ENCODE results near the gene FRMPD4. TPM values are rescaled to one million over a fixed set of nuclear protein-coding genes. Genes with fewer than 3 reads are reported as not detected.

FRMPD4 gene
- total and polyA plus RNA-seq, 10 of the 15 experiments (the other 5 are each of a cell fraction or from before 2014, with no cell fraction given), result not detected

DNA sequence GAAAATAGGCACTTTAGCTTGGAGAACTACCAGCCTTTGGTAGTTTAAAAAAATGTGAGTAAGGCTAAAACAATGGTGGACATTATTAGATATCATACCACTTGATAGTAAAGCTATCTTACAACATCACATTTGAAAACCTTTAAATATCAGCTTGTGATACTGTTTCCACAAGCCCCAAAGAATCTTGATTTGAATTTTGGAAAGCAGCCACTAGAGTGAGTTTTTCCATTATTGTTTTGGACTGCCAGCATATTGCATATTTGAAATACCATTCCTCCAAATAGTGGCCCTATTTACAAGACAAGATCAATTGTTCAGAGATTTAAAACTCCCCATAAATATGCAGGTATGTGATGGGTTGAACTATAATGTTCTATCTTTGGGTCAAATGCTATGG is 349.9 kb downstream of the FRMPD4 start (continued):
- TF ChIP-seq, protein P1, sequence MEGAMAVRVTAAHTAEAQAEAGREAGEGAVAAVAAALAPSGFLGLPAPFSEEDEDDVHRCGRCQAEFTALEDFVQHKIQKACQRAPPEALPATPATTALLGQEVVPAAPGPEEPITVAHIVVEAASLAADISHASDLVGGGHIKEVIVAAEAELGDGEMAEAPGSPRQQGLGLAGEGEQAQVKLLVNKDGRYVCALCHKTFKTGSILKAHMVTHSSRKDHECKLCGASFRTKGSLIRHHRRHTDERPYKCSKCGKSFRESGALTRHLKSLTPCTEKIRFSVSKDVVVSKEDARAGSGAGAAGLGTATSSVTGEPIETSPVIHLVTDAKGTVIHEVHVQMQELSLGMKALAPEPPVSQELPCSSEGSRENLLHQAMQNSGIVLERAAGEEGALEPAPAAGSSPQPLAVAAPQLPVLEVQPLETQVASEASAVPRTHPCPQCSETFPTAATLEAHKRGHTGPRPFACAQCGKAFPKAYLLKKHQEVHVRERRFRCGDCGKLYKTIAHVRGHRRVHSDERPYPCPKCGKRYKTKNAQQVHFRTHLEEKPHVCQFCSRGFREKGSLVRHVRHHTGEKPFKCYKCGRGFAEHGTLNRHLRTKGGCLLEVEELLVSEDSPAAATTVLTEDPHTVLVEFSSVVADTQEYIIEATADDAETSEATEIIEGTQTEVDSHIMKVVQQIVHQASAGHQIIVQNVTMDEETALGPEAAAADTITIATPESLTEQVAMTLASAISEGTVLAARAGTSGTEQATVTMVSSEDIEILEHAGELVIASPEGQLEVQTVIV (IDR thresholded peaks at IDR 0.05; ENCODE audit: borderline replicate concordance, partially characterized antibody), result no peak
- no peak for TF ChIP-seq WRNIP1 (IDR thresholded peaks at IDR 0.05; ENCODE audit: borderline replicate concordance, low read depth, low read length)
- no peak for TF ChIP-seq KAT2A (conservative IDR thresholded peaks at IDR 0.05; ENCODE audit: control insufficient read depth, low read depth, low read length)

DNA sequence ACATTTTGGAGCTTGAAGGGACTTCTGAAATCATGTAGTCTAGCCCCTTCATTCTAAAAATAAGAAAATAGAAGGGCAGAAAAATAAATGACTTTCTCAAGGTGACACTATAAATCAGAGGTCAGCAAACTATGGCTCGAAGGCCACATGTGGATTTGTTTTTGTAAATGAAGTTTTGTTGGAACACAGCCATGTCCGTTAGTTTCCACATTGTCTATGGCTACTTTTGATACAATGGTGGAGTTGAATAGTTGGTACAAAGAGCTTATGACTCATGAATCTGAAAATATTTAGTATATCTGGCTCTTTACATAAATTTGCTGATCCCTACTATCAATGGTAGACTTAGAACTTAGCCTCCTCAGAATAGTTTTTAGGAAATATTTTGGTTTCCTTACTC is 350.5 kb downstream of the FRMPD4 start:
- FAIRE-seq (no peak), ATAC-seq (no peak), DNase-seq (ENCODE audit: low read depth, low spot score) (no peak)
- ChIA-PET POLR2A (no interaction called here), SMC1A (ENCODE audit: uncharacterized antibody, unreplicated experiment) (interaction anchor here (1.5 kb wide), 1 partner anchor 25 kb away, joined by 3 read pairs; no protein-coding TSS in a partner anchor), CTCF (no interaction called here), RAD21 (ENCODE audit: unreplicated experiment) (no interaction called here)
- Histone ChIP-seq H2AFZ (ENCODE audit: control insufficient read depth, low read depth, low read length) (no peak overlapping the region), H3K27ac (ENCODE audit: control insufficient read depth, insufficient read depth) (no peak overlapping the region), H3K4me1 (ENCODE audit: control insufficient read depth, insufficient read depth, low read length) (no peaks in the 10 kb centered on the region), H3K36me3 (ENCODE audit: control insufficient read depth in 2 of 2, insufficient read depth in 2 of 2, low read length in 1 of 2) (no peaks in the 10 kb centered on the region), H3K79me2 (ENCODE audit: control insufficient read depth, insufficient read depth, low read length) (no peaks in the 10 kb centered on the region), H4K20me1 (ENCODE audit: control insufficient read depth, insufficient read depth) (no peaks in the 10 kb centered on the region), H3K9ac (ENCODE audit: control insufficient read depth, insufficient read depth, low read length) (no peak overlapping the region), H3K9me3 (replicated peaks; ENCODE audit: control insufficient read depth, insufficient read depth, low read length) (no peaks in the 10 kb centered on the region), H3K4me2 (ENCODE audit: control insufficient read depth, insufficient read depth) (no peak overlapping the region), H3K4me3 (no peak overlapping the region), H3K27me3 (replicated peaks in 1 of 2; ENCODE audit: control insufficient read depth in 2 of 2, insufficient read depth in 2 of 2, low read length in 1 of 2) (no peaks in the 10 kb centered on the region)
- no TSS peak for BruUV-seq (replicated peaks)
- intact Hi-C loops (cut with micrococcal nuclease; ENCODE audit: unreplicated experiment) (no loop called here), in situ Hi-C loops (cut with MboI) (no loop called here)
- 20% methylated on average over 2 of the region's 2 CpGs for WGBS (ENCODE audit: insufficient coverage, insufficient replicate concordance, low lambda C conversion rate, missing lambda C conversion rate)
- TF ChIP-seq CEBPB (IDR thresholded peaks at IDR 0.05; ENCODE audit: borderline replicate concordance in 1 of 2, low read depth in 2 of 2, low read length in 2 of 2), result no peak
- no peak for TF ChIP-seq POLR2AphosphoS5 (IDR thresholded peaks at IDR 0.05; ENCODE audit: low read length)
- TF ChIP-seq, protein P2, sequence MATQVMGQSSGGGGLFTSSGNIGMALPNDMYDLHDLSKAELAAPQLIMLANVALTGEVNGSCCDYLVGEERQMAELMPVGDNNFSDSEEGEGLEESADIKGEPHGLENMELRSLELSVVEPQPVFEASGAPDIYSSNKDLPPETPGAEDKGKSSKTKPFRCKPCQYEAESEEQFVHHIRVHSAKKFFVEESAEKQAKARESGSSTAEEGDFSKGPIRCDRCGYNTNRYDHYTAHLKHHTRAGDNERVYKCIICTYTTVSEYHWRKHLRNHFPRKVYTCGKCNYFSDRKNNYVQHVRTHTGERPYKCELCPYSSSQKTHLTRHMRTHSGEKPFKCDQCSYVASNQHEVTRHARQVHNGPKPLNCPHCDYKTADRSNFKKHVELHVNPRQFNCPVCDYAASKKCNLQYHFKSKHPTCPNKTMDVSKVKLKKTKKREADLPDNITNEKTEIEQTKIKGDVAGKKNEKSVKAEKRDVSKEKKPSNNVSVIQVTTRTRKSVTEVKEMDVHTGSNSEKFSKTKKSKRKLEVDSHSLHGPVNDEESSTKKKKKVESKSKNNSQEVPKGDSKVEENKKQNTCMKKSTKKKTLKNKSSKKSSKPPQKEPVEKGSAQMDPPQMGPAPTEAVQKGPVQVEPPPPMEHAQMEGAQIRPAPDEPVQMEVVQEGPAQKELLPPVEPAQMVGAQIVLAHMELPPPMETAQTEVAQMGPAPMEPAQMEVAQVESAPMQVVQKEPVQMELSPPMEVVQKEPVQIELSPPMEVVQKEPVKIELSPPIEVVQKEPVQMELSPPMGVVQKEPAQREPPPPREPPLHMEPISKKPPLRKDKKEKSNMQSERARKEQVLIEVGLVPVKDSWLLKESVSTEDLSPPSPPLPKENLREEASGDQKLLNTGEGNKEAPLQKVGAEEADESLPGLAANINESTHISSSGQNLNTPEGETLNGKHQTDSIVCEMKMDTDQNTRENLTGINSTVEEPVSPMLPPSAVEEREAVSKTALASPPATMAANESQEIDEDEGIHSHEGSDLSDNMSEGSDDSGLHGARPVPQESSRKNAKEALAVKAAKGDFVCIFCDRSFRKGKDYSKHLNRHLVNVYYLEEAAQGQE (IDR thresholded peaks at IDR 0.05; ENCODE audit: low read depth, low read length), result no peak
- TF ChIP-seq HDAC2 (IDR thresholded peaks at IDR 0.05), result no peak
- TF ChIP-seq RFX5 (IDR thresholded peaks at IDR 0.05; ENCODE audit: low read depth, low read length), result no peak

Measured in GM12878 (cell line).